Measurements from ENCODE around the gene DAND5.

DAND5 gene

GRCh38 chr19:12938779-12939601 lies 30.4 kb upstream of the DAND5 start:
- H3K27me3 Mint-ChIP-seq, result no peaks in the 10 kb centered on the region
- peaks cover 64% of the 10 kb centered on the region for H3K4me1 Mint-ChIP-seq (ENCODE audit: low read depth)
- H3K9me3 Mint-ChIP-seq, result no peaks in the 10 kb centered on the region
- H3K36me3 Mint-ChIP-seq (ENCODE audit: low read depth), result peaks cover 58% of the 10 kb centered on the region
- H3K4me3 Mint-ChIP-seq, result peak overlapping the region; percentile 94
- intact Hi-C loops (cut with micrococcal nuclease), result no loop called here
- H3K27ac Mint-ChIP-seq, result peak overlapping the region; percentile 95

GRCh38 chr19:12939975-12940423 lies 29.4 kb upstream of the DAND5 start:
- no peaks in the 10 kb centered on the region for H3K27me3 Mint-ChIP-seq
- intact Hi-C loops (cut with micrococcal nuclease), result no loop called here
- peak overlapping the region; percentile 95 for H3K27ac Mint-ChIP-seq
- H3K4me3 Mint-ChIP-seq, result peak overlapping the region; percentile 94
- H3K4me1 Mint-ChIP-seq (ENCODE audit: low read depth), result peaks cover 66% of the 10 kb centered on the region
- H3K9me3 Mint-ChIP-seq, result no peaks in the 10 kb centered on the region
- peaks cover 68% of the 10 kb centered on the region for H3K36me3 Mint-ChIP-seq (ENCODE audit: low read depth)

- H3K4me3 Mint-ChIP-seq, result peak overlapping the region; percentile 94
- intact Hi-C loops (cut with micrococcal nuclease), result no loop called here
- no peaks in the 10 kb centered on the region for H3K9me3 Mint-ChIP-seq
- H3K36me3 Mint-ChIP-seq (ENCODE audit: low read depth), result peaks cover 77% of the 10 kb centered on the region
- H3K27ac Mint-ChIP-seq, result peak overlapping the region; percentile 95
- peaks cover 66% of the 10 kb centered on the region for H3K4me1 Mint-ChIP-seq (ENCODE audit: low read depth)
- H3K27me3 Mint-ChIP-seq, result no peaks in the 10 kb centered on the region
Observed at GRCh38 chr19:12940897-12941296, 28.5 kb upstream of the DAND5 start.

- peaks cover 95% of the 10 kb centered on the region for H3K36me3 Mint-ChIP-seq (ENCODE audit: low read depth)
- H3K27me3 Mint-ChIP-seq, result no peaks in the 10 kb centered on the region
- H3K27ac Mint-ChIP-seq, result peak overlapping the region; percentile 95
- intact Hi-C loops (cut with micrococcal nuclease), result no loop called here
- H3K4me1 Mint-ChIP-seq (ENCODE audit: low read depth), result peaks cover 66% of the 10 kb centered on the region
- no peaks in the 10 kb centered on the region for H3K9me3 Mint-ChIP-seq
- peak overlapping the region; percentile 25 for H3K4me3 Mint-ChIP-seq
Observed at GRCh38 chr19:12943437-12944044, 25.8 kb upstream of the DAND5 start.

GRCh38 chr19:12944104-12944674 lies 25.2 kb upstream of the DAND5 start:
- intact Hi-C loops (cut with micrococcal nuclease), result no loop called here
- peaks cover 95% of the 10 kb centered on the region for H3K36me3 Mint-ChIP-seq (ENCODE audit: low read depth)
- peak overlapping the region; percentile 10 for H3K4me3 Mint-ChIP-seq
- no peaks in the 10 kb centered on the region for H3K27me3 Mint-ChIP-seq
- peak overlapping the region; percentile 95 for H3K27ac Mint-ChIP-seq
- peaks cover 71% of the 10 kb centered on the region for H3K4me1 Mint-ChIP-seq (ENCODE audit: low read depth)
- no peaks in the 10 kb centered on the region for H3K9me3 Mint-ChIP-seq

GRCh38 chr19:12945479-12946091 lies 23.8 kb upstream of the DAND5 start, which contains the start of gene RAD23A:
Gene RAD23A (plus strand): TSS chr19:12945862. CDS start chr19:12945949, 87 bp downstream.
- Mint-ChIP-seq H3K36me3 (ENCODE audit: low read depth) (peaks cover 95% of the 10 kb centered on the region), H3K4me1 (ENCODE audit: low read depth) (peaks cover 71% of the 10 kb centered on the region)
- intact Hi-C loops (cut with micrococcal nuclease), result no loop called here

GRCh38 chr19:12946092-12946721 lies 23.2 kb upstream of the DAND5 start:
- H3K4me1 Mint-ChIP-seq (ENCODE audit: low read depth), result peaks cover 69% of the 10 kb centered on the region
- peak overlapping the region; percentile 92 for H3K4me3 Mint-ChIP-seq
- H3K9me3 Mint-ChIP-seq, result no peaks in the 10 kb centered on the region
- H3K27me3 Mint-ChIP-seq, result no peaks in the 10 kb centered on the region
- intact Hi-C loops (cut with micrococcal nuclease), result no loop called here
- peaks cover 95% of the 10 kb centered on the region for H3K36me3 Mint-ChIP-seq (ENCODE audit: low read depth)
- peak overlapping the region; percentile 95 for H3K27ac Mint-ChIP-seq

More at GRCh38 chr19:12945479-12946091, 23.8 kb upstream of the DAND5 start, which contains the start of gene RAD23A:
- Mint-ChIP-seq H3K27ac (peak within 1 kb of the TSS; percentile 95), H3K4me3 (peak within 1 kb of the TSS; percentile 92), H3K9me3 (no peaks in the 10 kb centered on the region), H3K27me3 (no peaks in the 10 kb centered on the region)

GRCh38 chr19:12946731-12947496 lies 22.5 kb upstream of the DAND5 start:
- peak overlapping the region; percentile 92 for H3K4me3 Mint-ChIP-seq
- no peaks in the 10 kb centered on the region for H3K27me3 Mint-ChIP-seq
- peaks cover 95% of the 10 kb centered on the region for H3K36me3 Mint-ChIP-seq (ENCODE audit: low read depth)
- H3K27ac Mint-ChIP-seq, result peak overlapping the region; percentile 95
- no peaks in the 10 kb centered on the region for H3K9me3 Mint-ChIP-seq
- intact Hi-C loops (cut with micrococcal nuclease), result no loop called here
- peaks cover 69% of the 10 kb centered on the region for H3K4me1 Mint-ChIP-seq (ENCODE audit: low read depth)

GRCh38 chr19:12947702-12948611 lies 21.4 kb upstream of the DAND5 start:
- H3K4me1 Mint-ChIP-seq (ENCODE audit: low read depth), result peaks cover 71% of the 10 kb centered on the region
- no peaks in the 10 kb centered on the region for H3K9me3 Mint-ChIP-seq
- intact Hi-C loops (cut with micrococcal nuclease), result no loop called here
- H3K4me3 Mint-ChIP-seq, result no peak overlapping the region
- H3K27ac Mint-ChIP-seq, result peak overlapping the region; percentile 57
- H3K36me3 Mint-ChIP-seq (ENCODE audit: low read depth), result peaks cover 95% of the 10 kb centered on the region
- no peaks in the 10 kb centered on the region for H3K27me3 Mint-ChIP-seq

- H3K27me3 Mint-ChIP-seq, result no peaks in the 10 kb centered on the region
- peaks cover 71% of the 10 kb centered on the region for H3K4me1 Mint-ChIP-seq (ENCODE audit: low read depth)
- H3K9me3 Mint-ChIP-seq, result no peaks in the 10 kb centered on the region
- H3K27ac Mint-ChIP-seq, result peak overlapping the region; percentile 80
- intact Hi-C loops (cut with micrococcal nuclease), result no loop called here
- H3K36me3 Mint-ChIP-seq (ENCODE audit: low read depth), result peaks cover 95% of the 10 kb centered on the region
- no peak overlapping the region for H3K4me3 Mint-ChIP-seq
Observed at GRCh38 chr19:12948612-12949362, 20.6 kb upstream of the DAND5 start.

GRCh38 chr19:12949363-12950283 lies 19.8 kb upstream of the DAND5 start:
- peaks cover 74% of the 10 kb centered on the region for H3K4me1 Mint-ChIP-seq (ENCODE audit: low read depth)
- peaks cover 95% of the 10 kb centered on the region for H3K36me3 Mint-ChIP-seq (ENCODE audit: low read depth)
- H3K27ac Mint-ChIP-seq, result peak overlapping the region; percentile 80
- intact Hi-C loops (cut with micrococcal nuclease), result no loop called here
- H3K27me3 Mint-ChIP-seq, result no peaks in the 10 kb centered on the region
- no peak overlapping the region for H3K4me3 Mint-ChIP-seq
- no peaks in the 10 kb centered on the region for H3K9me3 Mint-ChIP-seq
